Measurements from ENCODE around the gene ZNF75A.
A peak's percentile ranks its signal among the peaks of the same experiment; 100 is the strongest.
"Not testable (repeated sequence)": the region's sequence is repeated elsewhere in the genome, so short reads cannot be mapped to it uniquely, and the experiment has no call there.

The ZNF75A gene

GRCh38 chr16:3305109-3306068 is at the start of gene ZNF75A, which contains the start of gene TIGD7:
Gene ZNF75A (plus strand): TSS chr16:3305497. CDS start chr16:3308429, 2,932 bp downstream.
Gene TIGD7 (minus strand): TSS chr16:3305430. CDS start chr16:3300614, 4,816 bp downstream.
- DNase-seq (ENCODE audit: low read depth in 2 of 2), result peak; percentile 70 to 77

GRCh38 chr16:3256146-3256865 is 49.0 kb upstream of the ZNF75A start, which contains the start of gene MEFV:
Gene MEFV (minus strand): TSS chr16:3256633. CDS start chr16:3256587, 46 bp downstream.
- DNase-seq (ENCODE audit: low read depth in 2 of 2), result no peak

- no peak for DNase-seq (ENCODE audit: low read depth in 2 of 2)
These were observed 48.3 kb upstream of the ZNF75A start for GRCh38 chr16:3256866-3257465.

GRCh38 chr16:3259836-3260235 is 45.5 kb upstream of the ZNF75A start:
- DNase-seq (ENCODE audit: low read depth in 2 of 2), result no peak

- no peak for DNase-seq (ENCODE audit: low read depth in 2 of 2)
These were observed 42.8 kb upstream of the ZNF75A start for GRCh38 chr16:3262517-3262916.

- DNase-seq (ENCODE audit: low read depth in 2 of 2), result peak; percentile 91 to 98
These were observed 40.9 kb upstream of the ZNF75A start for GRCh38 chr16:3264137-3265036.

- DNase-seq (ENCODE audit: low read depth in 2 of 2), result no peak
These were observed 38.3 kb upstream of the ZNF75A start for GRCh38 chr16:3266873-3267537.

DNA sequence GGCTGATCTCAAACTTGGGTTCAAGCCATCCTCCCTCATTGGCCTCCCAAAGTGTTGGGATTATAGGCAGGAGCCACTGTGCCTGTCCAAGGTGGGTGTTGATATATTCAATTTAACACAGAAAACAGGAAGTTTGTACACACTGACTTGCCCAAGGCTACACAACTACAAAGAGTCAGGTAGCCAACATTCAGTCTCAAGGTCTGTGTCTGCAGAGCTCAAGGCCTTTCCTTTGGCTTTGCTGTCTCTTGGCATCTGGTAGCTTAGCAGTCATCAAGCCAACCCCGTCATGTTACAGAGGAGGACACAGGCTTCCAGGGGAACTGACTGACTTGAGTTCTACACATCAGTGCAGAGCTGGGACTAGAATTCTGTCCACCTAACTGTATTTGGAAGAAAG is 37.0 kb upstream of the ZNF75A start:
- no peak for DNase-seq (ENCODE audit: low read depth in 2 of 2)

DNA sequence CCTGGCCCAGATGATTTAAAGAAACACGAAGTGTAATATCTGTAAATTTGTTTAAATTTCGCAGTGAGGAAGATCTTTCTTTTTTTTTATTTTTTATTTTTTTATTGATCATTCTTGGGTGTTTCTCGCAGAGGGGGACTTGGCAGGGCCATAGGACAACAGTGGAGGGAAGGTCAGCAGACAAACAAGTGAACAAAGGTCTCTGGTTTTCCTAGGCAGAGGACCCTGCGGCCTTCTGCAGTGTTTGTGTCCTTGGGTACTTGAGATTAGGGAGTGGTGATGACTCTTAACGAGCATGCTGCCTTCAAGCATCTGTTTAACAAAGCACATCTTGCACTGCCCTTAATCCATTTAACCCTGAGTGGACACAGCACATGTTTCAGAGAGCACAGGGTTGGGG is 34.6 kb upstream of the ZNF75A start:
- not testable (repeated sequence) for DNase-seq (ENCODE audit: low read depth in 2 of 2)

DNA sequence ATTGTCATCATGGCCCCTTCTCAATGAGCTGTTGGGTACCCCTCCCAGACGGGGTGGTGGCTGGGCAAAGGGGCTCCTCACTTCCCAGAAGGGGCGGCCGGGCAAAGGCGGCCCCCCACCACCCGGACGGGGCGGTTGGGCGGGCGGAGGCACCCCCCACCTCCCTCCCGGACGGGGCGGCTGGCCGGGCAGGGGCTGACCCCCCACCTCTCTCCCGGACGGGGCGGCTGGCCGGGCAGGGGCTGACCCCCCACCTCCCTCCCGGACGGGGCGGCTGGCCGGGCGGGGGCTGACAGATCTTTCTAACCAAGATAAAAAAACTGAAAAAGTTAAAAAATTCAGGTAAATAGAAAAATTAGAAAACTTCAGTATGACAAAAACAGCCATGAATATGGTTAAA is 34.0 kb upstream of the ZNF75A start:
- DNase-seq (ENCODE audit: low read depth in 2 of 2), result not testable (repeated sequence)

DNA sequence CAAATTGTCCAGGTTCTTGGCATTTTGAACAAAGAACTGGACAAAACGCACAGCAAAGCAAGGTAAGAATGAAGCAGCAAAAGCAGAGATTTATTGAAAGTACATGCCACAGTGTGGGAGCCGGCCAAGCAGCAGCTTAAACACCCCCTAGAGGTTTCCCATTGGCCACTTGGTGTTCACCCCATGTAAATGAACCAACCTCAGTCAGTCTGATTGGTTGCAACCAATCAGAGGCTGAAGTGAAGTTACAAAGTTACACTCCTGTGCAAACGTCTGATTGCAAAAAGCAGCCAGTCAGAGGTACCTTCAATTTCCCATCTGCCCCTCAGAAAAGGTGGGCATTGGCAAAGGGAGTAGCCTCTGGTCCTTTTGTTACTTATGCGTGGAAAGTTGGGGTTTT is 30.8 kb upstream of the ZNF75A start:
- no peak for DNase-seq (ENCODE audit: low read depth in 2 of 2)

- DNase-seq (ENCODE audit: low read depth in 2 of 2), result no peak
These were observed 30.4 kb upstream of the ZNF75A start for GRCh38 chr16:3274947-3275346.

DNA sequence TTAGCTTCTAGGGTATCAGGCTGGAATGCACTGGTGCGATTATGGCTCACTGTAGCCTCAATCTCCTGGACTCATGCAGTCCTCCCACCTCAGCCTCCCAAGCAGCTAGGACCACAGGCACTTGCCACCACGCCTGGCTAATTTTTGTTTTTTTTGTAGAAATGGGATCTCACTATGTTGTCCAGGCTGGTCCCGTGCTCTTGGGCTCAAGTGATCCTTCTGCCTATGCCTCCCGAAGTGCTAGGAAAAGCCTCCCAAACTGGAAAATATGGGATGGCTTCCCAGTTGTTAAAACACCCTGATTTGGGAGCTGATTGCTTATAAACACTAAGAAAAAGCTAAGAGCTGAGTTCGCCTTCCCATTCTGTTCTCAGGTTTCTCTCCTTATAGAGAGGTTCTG is 28.6 kb upstream of the ZNF75A start:
- no peak for DNase-seq (ENCODE audit: low read depth in 2 of 2)

DNA sequence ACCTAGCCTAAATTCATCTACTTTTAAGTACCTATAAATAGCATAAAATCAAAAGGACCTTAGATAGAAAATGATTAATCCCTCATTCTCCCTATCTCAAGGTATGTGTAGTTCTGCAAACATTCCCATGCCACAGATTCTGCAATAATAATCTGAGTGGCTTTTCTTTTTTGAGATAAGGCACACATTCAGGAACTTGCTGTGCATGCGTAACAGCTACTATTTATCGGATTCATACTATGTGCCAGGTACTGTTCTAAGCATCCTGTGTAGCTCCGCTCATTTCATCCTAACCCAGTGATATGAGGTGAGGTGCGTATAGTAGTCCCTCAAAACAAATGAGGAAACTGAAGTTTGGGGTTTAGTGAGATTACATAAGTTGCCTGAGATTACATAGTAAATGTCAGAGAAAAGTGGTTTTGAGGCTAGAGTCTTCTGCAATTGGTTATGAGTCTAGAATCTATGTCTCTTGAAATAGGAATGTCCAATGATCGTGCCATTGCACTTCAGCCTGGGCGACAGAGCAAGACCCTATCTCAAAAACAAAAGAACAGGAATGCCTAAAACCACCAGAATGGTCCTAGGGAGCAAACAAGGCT is 24.0 kb upstream of the ZNF75A start:
- DNase-seq (ENCODE audit: low read depth in 2 of 2), result no peak

- no peak for DNase-seq (ENCODE audit: low read depth in 2 of 2)
These were observed 23.1 kb upstream of the ZNF75A start for GRCh38 chr16:3282103-3282729.

DNA sequence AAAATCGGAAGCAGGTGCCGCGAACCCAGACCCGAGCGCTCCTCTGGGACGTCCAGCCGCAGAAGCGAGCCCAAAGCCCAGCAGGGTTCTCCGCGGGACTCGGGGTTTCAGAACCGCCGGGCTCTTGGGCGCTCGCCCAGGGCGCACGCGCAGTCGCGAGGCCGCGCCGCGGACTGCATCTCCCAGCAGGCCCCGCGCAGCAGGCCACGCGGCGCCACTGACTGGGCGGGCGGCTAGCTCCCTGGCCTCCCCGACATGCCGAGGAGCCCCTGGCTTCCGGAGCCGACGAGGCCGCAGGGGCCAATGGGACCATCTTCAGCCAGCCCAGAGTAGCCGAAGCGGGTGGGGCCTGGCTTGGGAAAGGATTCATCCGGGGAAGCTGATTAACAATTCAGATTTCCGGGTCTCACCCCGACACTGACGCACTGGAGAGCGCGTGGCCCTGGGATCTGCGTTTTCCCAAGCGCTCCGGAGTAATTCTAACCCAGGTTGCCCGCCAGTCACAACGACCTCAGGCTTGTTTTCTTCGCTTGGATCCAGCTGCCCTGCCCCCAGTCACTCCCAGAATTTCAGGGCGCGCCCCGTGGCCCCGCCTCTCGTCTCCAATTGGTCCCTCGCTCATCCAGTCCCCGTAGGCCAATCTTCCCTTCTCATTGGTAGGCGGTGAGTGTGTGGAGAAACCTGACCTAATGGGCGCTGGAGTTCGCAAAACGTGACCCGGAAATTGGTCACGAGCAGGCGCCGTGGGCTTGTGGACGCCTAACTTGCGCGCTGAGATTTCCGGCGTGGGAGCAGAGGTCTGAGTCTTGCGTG is 22.4 kb upstream of the ZNF75A start, which contains the start of gene ZNF263:
Gene ZNF263 (plus strand): TSS at position 762 of the 813 bp plus-strand sequence. CDS start 328 bp downstream, outside the sequence.
- peak; percentile 87 to 88 for DNase-seq (ENCODE audit: low read depth in 2 of 2)

GRCh38 chr16:3283543-3284447 is 21.5 kb upstream of the ZNF75A start:
- no peak for DNase-seq (ENCODE audit: low read depth in 2 of 2)

DNA sequence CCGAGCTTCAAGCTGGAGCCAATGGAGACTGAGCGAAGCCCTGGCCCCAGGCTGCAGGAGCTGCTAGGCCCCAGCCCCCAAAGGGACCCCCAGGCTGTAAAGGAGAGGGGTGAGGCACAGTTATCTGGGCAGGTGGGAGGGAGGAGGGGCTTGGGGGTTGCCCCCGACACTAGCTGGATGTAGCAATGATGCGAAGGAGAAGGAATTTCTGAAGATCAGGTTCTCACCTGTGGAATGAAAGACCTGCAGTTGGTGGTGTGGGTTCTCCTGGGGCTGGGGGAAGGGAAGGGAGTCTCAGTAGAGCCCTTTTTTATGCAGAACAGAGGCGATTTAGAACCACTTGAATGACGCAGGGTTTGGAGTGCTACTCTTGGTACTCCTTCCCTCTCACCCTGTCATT is 20.2 kb upstream of the ZNF75A start:
- DNase-seq (ENCODE audit: low read depth in 2 of 2), result no peak

All from stimulated activated CD8-positive, alpha-beta memory T cell treated with anti-CD3 and anti-CD28 coated beads, Interleukin-2, amount 100 ng/mL, for 48 hours (primary cell).